ENCODE measurements around the gene MRPS2.
"Not testable (repeated sequence)": the region's sequence is repeated elsewhere in the genome, so short reads cannot be mapped to it uniquely, and the experiment has no call there.

The MRPS2 gene

GRCh38 chr9:135534826-135535225 lies 34.3 kb downstream of the MRPS2 start:
- not testable (repeated sequence) for DNase-seq

- DNase-seq = not testable (repeated sequence)
Measured at GRCh38 chr9:135535631-135536030, 35.1 kb downstream of the MRPS2 start.

GRCh38 chr9:135536216-135536615 lies 35.7 kb downstream of the MRPS2 start:
- no peak for DNase-seq

DNA sequence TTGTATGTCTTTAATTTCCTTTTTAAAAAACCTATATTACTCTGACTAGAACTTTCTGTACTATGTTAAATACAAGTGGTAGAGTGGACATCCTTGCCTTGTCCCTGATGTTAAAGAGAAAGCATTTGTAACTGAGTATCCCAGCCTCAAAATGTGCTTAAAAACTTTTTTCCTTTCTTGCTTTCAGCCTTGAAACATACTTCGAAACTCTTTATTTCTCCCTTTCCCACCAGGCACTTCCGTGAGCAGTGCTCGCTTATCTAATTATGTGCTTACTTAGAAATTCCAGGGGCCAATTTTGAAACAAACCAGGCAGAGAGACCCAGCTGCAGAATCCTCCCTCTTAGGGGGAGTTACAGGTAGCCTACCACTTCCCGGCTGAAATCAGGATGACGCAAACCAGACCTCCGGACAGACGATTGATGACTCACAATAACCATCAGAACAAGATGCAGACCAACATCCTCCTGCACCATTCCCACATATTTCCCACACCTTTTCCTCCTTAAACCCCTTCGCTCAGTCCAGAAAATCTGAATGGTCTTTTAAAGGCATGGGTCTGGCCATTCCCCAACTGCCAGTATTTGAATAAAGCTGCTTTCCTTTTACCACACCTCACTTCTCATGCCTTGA lies 42.9 kb downstream of the MRPS2 start:
- not testable (repeated sequence) for DNase-seq

DNA sequence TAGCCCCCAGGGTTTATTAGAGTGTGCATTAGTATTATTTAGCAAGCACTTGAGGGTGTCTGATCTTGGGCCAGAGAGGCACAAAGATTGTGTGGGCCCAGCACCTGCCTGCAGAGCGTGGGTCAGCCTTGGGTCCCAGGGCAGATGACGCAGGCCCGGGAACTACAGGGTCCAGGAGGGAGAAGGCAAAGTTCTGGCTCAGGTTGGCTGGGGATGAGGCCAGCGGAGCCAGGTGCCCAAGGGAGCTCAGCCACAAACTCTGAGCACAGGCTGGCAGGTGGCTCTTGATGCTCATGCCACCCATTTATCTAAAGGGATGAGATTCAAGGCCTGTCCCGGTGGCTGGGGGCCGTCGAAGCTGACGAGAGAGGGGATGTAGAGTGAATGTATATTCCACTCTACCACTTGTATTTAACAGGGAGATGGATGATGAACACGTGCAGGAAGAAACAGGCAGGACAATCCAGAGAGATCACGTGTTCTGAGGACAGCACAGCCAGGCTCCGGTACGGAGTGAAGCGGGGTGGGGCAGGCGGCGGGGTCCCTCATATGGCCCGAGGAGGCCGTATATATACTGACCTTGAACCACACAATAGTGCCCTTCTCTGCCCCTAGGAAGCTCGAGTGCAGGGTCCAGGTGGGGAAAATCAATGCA lies 44.6 kb downstream of the MRPS2 start:
- DNase-seq = no peak

DNA sequence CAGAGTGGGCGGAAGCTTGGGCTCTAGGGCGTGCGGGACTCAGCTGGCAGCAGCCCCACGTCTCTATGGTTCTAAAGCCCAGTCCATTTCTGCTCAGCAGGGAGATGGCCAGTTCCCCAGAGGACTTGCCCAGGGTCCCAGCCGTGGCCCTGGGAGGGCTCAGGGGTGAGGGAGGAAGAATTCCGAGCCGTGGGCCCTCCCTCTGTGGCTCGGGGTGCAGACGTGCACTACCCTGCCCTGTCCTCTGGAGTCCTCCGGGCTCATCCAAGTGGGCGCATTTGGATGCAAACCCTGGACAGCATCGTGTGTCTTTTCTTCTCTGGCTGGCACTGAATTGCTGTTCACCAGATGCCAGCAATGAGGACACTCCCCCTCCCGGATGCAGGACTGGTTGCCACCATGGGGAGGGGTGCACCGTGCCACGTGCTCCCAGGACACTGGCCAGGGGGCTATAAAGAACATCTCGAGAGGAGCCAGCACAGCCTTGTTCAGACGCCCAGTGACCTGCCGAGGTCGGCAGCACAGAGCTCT lies 45.2 kb downstream of the MRPS2 start, which contains the start of gene OBP2A:
Gene OBP2A, plus strand, starts transcription at position 481 of the 531 bp plus-strand sequence. CDS start 55 bp downstream, outside the sequence.
- DNase-seq = not testable (repeated sequence)

DNA sequence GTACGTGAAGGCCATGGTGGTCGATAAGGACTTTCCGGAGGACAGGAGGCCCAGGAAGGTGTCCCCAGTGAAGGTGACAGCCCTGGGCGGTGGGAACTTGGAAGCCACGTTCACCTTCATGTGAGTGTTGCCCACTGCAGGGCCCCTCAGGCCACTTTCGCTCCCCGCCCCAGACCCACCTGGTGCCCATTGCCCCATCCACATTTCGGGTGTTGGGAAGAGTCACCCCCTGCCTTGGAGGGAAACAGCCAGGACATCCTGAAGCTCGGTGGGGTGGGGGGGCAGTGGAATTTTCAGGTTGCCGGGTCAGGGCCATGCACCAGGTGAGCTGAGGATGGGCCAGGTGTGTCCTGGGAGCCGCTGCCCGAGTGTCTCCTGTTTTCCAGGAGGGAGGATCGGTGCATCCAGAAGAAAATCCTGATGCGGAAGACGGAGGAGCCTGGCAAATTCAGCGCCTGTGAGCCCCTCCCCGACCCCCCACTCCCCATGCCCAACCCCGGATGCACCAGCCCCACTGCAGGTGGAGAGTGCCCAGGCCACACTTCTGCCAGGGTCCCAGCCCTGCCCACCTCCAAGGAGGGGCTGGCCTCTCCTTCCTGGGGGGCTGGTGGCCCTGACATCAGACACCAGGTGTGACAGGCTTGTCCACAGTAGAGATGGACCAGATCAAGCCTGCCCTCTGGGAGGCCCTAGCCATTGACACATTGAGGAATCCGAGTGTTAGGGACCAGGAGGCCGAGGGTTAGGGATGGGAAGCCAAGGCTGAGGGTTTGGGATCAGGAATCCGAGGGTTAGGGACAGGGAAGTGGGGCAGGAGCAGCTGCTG lies 46.5 kb downstream of the MRPS2 start:
- DNase-seq = not testable (repeated sequence)

GRCh38 chr9:135547756-135548736 lies 47.6 kb downstream of the MRPS2 start:
- no peak for DNase-seq

GRCh38 chr9:135549478-135550343 lies 49.2 kb downstream of the MRPS2 start:
- not testable (repeated sequence) for DNase-seq

- no peak for DNase-seq
Measured at GRCh38 chr9:135550344-135550918, 49.9 kb downstream of the MRPS2 start.

- no peak for DNase-seq
Measured at GRCh38 chr9:135551031-135551430, 50.5 kb downstream of the MRPS2 start.

DNA sequence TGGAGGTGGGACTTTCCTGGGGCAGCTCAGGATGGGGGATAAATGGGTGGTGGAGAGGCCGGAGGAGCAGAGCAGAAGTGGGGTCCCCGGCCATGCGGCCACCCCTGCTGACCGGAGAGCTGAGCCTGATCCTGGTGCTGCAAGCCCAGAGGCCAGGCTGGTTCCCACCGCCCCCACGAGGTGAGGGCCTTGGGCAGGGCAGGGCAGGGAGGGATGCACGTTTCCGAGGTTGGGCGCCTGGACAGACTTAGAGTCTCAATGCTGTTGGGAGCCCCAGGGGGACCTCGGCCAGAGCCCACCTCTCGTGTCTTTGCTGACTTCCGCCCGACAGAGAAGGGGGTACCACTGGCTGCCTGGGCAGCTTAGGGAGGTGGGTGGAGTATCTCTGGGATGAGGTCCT lies 51.0 kb downstream of the MRPS2 start:
- no peak for DNase-seq

DNA sequence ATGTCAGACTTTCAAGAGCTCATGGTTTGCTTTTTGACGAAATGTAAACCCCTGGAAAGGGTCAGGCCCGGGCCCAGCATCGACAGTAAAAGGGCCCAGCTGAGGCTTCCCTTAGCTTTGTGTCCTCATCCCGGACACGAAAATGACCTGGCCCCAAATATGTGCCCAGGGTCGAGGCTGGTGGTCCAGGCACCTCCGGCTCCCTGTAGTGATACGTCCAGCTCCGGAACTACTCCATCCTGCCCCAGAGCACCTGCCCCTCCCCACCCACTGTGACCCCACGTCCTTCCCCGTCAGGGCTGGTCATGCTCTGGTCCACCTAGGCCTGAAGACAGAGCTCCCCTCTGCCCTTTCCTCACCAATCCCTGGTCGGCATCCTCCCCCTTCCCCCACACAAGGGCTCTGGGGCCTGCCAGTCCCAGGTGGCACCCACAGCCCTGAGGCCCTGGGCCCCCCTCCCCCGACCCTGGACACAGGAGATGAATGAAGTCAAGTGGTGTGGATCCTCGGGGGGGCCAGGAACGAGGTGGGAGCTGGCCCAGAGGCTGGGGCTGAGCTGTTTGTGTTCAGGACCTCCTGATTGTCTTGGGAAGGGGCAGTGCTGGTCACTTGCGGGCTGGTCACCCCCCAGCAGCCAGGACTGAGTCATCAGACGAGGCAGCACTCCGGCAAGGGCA lies 51.7 kb downstream of the MRPS2 start:
- no peak for DNase-seq

DNA sequence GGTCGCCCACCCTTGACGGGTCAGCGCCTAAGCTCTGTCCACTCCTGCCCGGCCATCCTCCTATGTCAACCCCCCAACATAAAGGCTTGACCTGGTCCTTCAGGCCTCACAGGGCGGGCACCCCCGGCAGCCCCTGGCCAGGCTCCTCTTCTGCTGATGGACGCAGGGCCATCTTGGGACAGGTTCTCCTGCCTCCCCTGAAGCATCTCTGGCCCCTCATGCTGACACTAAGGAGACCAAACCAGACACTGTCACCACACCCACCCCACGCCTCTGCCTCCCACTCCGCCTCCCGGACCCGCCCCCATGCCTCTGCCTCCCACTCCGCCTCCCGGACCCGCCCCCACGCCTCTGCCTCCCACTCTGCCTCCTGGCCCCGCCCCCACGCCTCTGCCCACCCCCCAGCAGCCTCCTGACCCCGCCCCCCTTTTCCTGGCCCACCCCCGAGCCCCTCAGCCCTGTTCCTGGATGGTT lies 52.3 kb downstream of the MRPS2 start:
- no peak for DNase-seq
